GM18507 (cell line): ENCODE measurements around the gene AGBL4.

ENCODE experiments used
- DNase-seq: peaks from one replicate; pipeline ENCODE4 v3.0.0; 2011; ENCODE audit warnings: low read depth; ENCODE audit not compliant: insufficient read length; ENCODE audit errors: extremely low spot score
- FAIRE-seq: peaks from 2 replicates; lab custom pipeline; 2011; peaks lifted over from hg19 to GRCh38; lab: Jason Lieb, UNC

Gene AGBL4

DNA sequence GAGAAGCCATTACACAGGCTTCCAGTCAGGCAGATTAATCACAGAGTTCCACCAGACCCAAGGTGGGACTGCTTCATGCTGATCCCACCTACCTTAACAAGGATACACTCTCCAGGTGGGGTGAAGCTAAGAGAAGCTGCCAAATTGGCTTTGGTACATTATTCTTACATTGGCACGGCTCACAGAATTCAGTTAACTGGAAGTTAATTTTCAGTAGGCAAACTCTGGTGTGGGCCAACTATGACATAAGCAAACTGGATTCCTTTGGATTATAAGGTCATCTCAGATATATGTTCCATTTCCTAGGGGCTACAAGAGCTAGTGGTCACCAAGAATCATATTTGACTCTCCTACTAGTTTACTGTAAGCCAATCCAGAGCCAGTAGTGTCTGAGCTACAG lies 798.3 kb downstream of the AGBL4 start:
- FAIRE-seq (no peak), DNase-seq (no peak)

GRCh38 chr1:49213301-49213700 lies 810.5 kb downstream of the AGBL4 start:
- FAIRE-seq (no peak), DNase-seq (no peak)

- no peak for FAIRE-seq
- no peak for DNase-seq
Observed at GRCh38 chr1:49208712-49209111, 815.0 kb downstream of the AGBL4 start.

GRCh38 chr1:49204720-49205119 lies 819.0 kb downstream of the AGBL4 start:
- DNase-seq (no peak), FAIRE-seq (no peak)

DNA sequence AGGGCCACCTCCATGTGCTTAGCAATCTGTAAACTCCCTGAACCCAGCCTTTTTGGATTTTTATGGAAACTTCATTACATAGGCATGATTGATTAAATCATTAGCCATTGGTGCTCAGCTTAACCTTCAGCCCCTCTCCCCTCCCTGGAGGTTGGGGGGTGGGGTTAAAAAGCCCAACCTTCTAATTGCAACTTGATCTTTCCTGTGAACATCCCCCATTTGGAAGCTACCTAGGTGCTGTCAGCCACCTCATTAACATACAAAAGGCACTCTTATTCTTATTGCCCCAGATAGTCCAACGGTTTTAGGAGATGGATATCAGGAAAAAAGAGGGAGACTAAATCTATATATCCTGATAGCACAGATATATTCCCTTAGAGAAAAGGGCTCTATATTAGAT lies 823.0 kb downstream of the AGBL4 start:
- no peak for DNase-seq
- no peak for FAIRE-seq

DNA sequence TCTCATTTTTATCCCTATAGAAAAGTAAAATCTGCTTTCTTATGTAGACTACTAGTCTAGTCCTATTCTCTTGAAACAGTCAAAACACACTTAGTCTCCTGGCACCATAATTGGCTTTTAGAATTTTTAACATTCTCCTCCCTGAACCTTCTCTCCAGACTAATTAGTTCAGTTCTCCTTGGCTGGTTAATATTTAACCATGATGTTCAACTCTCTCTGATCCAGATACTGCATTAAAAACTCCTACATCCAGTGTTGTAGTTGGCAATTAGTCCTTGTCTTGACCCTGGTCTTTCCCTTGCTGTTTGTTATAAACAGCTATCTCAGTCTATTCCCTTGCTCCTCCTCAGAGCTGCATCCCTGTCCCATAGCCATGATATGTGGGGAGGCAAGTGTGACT lies 824.2 kb downstream of the AGBL4 start:
- DNase-seq, result no peak
- FAIRE-seq, result no peak

DNA sequence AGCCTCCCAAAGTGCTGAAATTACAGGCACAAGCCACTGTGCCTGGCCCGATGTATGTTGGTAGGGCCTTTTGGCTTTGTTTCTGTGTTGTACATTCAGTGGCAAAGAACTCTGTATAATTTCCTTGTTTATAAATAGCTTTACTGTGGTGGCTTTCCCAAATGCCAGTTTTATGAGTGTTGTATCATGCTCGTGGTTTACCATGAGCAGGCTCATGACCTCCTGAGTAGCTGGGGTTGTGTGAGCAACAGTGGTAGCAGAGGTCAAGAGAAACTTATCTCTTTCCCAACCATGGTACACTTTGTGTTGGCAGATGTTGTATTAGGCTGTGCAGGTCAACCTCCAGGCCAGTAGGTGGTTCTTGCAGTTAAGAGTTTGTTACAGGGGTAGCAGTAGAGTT lies 826.7 kb downstream of the AGBL4 start:
- FAIRE-seq (no peak), DNase-seq (no peak)

- no peak for DNase-seq
- FAIRE-seq, result no peak
Observed at GRCh38 chr1:49190138-49190537, 833.6 kb downstream of the AGBL4 start.

DNA sequence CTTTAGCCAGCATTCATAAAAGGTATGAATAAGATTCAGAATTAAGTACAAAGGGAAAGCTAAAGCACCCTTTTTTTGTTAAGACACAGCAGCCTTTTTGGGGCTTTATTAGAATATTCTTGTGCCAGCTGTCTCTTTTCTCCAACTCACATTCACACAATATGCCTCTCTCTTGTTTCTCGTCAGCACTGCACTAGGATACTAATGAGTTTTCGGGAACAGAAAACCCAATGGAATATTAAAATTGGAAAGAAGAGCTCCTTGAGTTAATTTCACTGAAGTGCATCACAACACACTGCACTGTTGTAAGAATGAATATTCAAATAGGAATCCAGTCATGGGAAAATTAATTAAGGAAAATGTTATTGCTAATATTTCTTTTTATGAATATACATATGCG lies 836.7 kb downstream of the AGBL4 start:
- no peak for FAIRE-seq

DNA sequence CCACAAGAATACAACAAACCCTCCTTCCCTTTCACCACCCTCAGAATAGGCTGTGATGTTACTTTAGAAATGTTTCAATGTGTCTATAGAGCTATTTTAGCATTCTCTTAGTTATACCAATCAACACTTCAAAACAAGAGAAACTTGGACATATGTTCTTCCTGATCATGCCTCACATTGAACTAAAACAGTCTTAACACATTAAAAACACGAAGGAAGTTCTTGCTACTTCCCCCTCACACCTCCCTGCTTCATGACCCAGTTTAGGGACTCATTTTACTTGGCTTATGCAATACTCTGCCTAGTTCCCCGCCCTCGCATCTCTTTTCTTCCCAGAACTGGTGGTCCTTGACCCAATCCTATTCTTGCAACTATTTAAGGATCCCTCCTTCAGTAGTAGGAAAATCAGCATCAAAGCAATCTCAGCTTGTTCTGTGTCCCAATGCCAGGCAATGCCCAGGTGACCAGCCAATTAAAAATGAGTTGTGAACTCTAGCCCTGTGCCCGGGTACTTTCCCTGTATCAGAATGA lies 838.2 kb downstream of the AGBL4 start:
- FAIRE-seq (no peak), DNase-seq (no peak)

More for the DNA sequence above, 836.7 kb downstream of the AGBL4 start:
- DNase-seq, result no peak

GRCh38 chr1:49183489-49183888 lies 840.3 kb downstream of the AGBL4 start:
- DNase-seq, result no peak
- no peak for FAIRE-seq

GRCh38 chr1:49181033-49181432 lies 842.7 kb downstream of the AGBL4 start:
- FAIRE-seq, result no peak
- no peak for DNase-seq

DNA sequence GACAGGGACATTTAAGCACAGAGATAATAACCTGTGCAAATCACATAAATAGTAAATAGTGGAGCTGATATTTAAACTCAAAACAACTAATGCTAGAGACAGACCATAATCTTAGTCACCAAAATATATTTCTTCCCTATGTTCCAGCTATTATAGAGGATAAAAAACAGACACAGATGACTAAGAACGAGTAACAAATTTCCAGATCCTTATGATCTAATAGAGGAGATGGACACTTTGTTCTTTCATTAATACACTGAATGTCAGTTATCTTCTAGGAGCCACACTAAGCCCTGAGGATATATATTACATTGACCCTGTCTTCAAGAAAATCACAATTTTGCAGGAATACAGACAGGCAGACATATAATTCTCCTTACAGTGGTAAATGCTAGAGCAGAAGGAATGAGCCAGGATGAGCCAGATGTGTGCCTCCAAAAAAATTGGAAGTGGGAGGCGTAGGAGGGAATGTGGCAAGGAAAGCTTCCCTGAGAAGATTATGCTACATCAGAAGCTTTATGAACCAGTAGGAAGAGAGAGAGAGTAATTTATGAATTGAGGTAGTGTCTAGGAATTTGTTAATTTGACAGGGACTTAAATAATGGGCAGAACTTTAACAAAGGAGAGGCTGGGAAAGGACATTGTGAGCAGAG lies 851.7 kb downstream of the AGBL4 start:
- DNase-seq (no peak), FAIRE-seq (no peak)

DNA sequence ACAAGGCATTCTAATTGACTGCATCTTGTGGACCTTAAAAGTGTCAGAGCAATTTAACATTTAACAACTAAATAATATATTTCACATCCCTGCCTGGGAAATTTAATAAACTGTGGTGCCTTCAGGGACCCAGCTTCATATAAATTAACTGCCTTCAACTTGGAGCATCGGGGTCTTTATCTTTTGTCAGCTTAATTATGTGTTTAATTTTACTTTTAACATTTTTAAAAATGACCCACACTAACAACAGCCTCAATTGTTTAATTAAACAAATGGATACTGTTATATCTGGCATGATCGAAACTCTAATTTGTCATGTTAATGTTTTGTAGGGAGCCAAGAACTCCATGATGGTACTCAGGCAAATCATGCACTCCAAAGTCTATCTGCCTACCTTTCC lies 857.7 kb downstream of the AGBL4 start:
- FAIRE-seq (no peak), DNase-seq (no peak)

DNA sequence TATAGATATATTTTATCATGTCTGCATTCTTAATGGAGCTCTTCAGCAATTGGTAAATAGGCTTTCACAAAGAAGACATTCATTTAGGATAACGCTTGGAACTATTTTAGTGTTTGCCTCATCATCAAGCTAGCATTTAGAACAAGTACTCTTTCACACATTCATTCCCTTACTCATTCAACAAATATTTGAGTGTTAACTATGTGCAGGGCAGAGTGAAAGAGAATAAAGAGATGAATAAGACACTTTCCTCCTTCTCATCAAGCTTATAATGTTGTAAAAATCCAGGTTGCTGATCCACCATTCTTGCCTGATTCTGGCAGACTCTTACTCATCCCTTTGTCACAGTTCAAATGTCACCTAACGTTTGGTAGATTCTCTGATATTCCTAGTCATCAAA lies 860.7 kb downstream of the AGBL4 start:
- DNase-seq (no peak), FAIRE-seq (no peak)

DNA sequence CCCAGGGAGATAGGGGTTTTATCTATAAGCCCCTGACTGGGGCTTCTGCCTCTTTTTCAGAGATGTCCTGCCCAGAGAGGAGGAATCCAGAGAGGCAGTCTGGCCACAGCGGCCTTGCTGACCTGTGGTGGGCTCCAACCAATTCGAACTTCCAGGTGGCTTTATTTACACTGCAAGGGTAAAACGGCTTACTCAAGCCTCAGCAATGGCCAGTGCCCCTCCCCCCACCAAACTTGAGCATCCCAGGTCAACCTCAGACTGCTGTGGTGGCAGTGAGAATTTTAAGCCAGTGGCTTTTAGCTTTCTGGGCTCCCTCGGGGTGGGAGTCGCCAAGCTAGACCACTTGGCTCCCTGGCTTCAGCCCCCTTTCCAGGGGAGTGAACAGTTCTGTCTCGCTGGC lies 863.1 kb downstream of the AGBL4 start:
- DNase-seq (no peak), FAIRE-seq (no peak)

DNA sequence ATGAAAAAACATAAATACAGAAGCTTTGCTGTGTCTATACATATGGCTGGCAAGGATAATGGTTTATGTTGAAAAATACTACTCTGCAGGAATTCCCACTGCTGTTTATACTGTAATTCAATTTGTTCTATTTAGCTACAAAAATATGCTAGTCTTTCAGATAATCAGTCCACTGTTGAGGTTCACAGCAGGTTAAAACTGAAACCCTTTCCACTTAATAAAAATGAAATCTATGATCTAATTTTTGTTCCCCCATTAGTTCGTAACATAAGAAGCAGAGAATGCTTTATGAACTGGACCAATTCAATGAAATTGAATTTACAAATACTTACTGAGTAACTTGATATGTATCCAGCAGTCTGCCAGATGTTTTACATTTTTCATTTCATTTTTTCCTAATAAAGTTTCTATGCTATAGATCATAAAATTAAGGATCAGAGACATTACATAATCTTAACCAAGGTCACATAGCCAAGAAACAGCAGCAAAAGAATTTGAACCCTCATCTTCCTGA lies 887.0 kb downstream of the AGBL4 start:
- no peak for FAIRE-seq
- DNase-seq, result no peak

DNA sequence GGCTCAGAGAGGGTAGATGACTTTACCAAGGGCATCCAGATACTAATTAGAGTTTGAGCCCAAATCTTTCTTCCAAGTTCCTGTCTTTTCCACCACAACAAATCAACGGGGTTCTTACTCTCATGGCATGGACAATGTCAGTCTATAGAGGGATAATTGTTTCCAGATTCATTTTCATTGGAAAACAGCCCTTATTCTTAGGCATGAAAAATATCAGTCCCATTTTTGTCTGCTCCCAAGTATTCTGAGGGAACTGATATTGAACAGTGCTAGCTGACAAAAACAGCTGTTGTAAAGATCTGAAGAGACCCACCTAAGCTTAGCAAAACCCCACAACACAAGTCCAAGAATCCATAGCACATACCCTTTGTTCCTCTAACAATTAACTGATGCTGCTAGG lies 898.0 kb downstream of the AGBL4 start:
- DNase-seq (no peak), FAIRE-seq (no peak)

DNA sequence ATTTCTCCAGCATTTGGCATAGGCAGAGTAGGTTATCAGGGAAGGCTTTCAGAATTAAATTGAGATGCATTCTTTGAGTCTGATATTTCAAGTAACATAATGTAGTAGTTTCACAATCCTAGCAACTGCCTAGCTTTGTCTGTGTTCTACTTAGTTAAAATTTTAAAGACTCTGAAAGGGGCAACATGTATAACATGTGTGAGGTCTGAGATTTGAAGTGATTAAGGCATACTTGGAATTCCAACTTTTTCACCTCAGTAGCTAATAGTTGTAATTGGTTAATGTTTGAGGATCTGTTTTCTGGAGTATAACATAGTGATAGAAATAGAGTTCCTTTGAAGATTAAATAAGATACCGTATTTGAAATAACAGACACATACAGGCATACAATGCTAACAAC lies 911.8 kb downstream of the AGBL4 start:
- FAIRE-seq, result no peak
- DNase-seq, result no peak

GRCh38 chr1:49106445-49106844 lies 917.3 kb downstream of the AGBL4 start:
- DNase-seq (no peak), FAIRE-seq (no peak)

GRCh38 chr1:49104575-49104974 lies 919.2 kb downstream of the AGBL4 start:
- FAIRE-seq, result no peak
- DNase-seq, result no peak

GRCh38 chr1:49102752-49103151 lies 921.0 kb downstream of the AGBL4 start:
- FAIRE-seq, result no peak
- DNase-seq, result no peak
